Tibial nerve (tissue), 4 donors: ENCODE measurements around the gene MSH5. TPM values are rescaled to one million over a fixed set of nuclear protein-coding genes. Genes with fewer than 3 reads are reported as not detected.

Source experiments
- DNase-seq, 2 donors: peaks; one replicate each; pipeline ENCODE4 v3.0.0-alpha.2; 2019; ENCODE audit warnings: low spot score in 2 of 2
- H3K27ac ChIP-seq, 4 donors: fragments of 200-600 bp; sonication (generic) in 3 of 4; one replicate each; pipeline ENCODE4 v1.5.1; 2017 to 2019; ENCODE audit warnings: mild to moderate bottlenecking in 1 of 4
- H3K27me3 ChIP-seq, 2 donors: fragments of 200-600 bp; sonication (generic) in 1 of 2; one replicate each; pipeline versions ENCODE4 v1.5.1 to v1.6.0; 2017 to 2019
- H3K36me3 ChIP-seq, 3 donors: fragments of 200-600 bp; sonication (generic); one replicate each; pipeline ENCODE4 v1.5.1; 2018 to 2019
- H3K4me1 ChIP-seq, 4 donors: fragments of 200-600 bp; sonication (generic) in 3 of 4; one replicate each; pipeline ENCODE4 v1.5.1; 2017 to 2019
- H3K4me3 ChIP-seq, 4 donors: fragments of 200-600 bp; sonication (generic) in 3 of 4; one replicate each; pipeline ENCODE4 v1.5.1; 2017 to 2019; ENCODE audit warnings: mild to moderate bottlenecking in 1 of 4, moderate library complexity in 1 of 4
- H3K9me3 ChIP-seq, 4 donors: fragments of 200-600 bp; sonication (generic) in 3 of 4; one replicate each; pipeline ENCODE4 v1.5.1; 2017 to 2019
- EP300 ChIP-seq, 2 donors: sonication (generic); formaldehyde crosslinking; IDR thresholded peaks; one replicate each; pipeline ENCODE4 v1.6.1; 2017; ENCODE audit warnings: antibody characterized with exemption in 2 of 2, mild to moderate bottlenecking in 1 of 2
- POLR2A ChIP-seq, 2 donors: fragments of 450-650 bp; IDR thresholded peaks; one replicate each; pipeline ENCODE4 v1.6.1; 2017; ENCODE audit warnings: antibody characterized with exemption in 2 of 2, mild to moderate bottlenecking in 2 of 2, moderate library complexity in 2 of 2
- WGBS, 2 donors: methylation state at CpG; one replicate each; pipeline ENCODE4 v1.1.5; 2018; 5-methylcytosine and 5-hydroxymethylcytosine counted together
- total RNA-seq, 4 donors: library from RNA; depleted of rRNA; stranded (reverse); fragments of >200 nt; gene quantifications; one replicate each; pipeline ENCODE4 v1.1.0, GENCODE V29; 2016
- TF ChIP-seq, protein P1 (sequence below), 5 experiments: fragments of 200-600 bp in 3 of 5; fragments of 450-650 bp in 2 of 5; sonication (generic) in 3 of 5; IDR thresholded peaks; one replicate each; pipeline ENCODE4 v1.5.1; 2016 to 2019; ENCODE audit warnings: antibody characterized with exemption in 5 of 5, mild to moderate bottlenecking in 3 of 5, moderate library complexity in 2 of 5

Gene MSH5
- total RNA-seq, 4 donors from 2014 or later = 12.2 to 25.5 (median 18.4) TPM

DNA sequence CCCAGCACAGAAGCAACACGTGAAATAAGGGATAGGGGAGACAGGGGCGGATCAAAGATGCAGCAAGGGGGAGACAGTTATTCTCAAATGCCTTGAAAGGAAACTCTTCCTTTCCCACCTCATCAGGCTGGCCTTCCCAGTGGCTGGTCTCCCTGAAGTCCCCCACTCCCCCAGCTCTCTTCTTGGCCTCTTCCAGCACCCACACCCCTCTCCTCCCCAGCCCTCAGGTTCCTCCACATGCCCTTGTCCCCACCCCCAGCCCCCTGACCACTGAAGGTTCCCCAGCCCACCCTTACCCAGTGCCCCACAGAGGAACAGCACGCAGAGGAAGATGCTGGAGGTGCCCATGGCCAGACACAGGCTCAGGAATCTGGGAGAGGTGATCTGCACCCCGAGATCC, 26.3 kb upstream of the MSH5 start:
- Histone ChIP-seq H3K27ac (no peak overlapping the region), H3K27me3 (no peaks in the 10 kb centered on the region), H3K36me3 (no peaks in the 10 kb centered on the region), H3K4me1 (peaks cover 0 to 7% (median 0%) of the 10 kb centered on the region in 4 donors), H3K4me3 (no peak overlapping the region), H3K9me3 (no peaks in the 10 kb centered on the region)
- no peak for DNase-seq
- 51 to 53% methylated on average over 4 of the region's 4 CpGs for WGBS, 2 donors
- TF ChIP-seq EP300 (IDR thresholded peaks at IDR 0.05) (no peak), POLR2A (IDR thresholded peaks at IDR 0.05) (no peak)
- TF ChIP-seq, protein P1, sequence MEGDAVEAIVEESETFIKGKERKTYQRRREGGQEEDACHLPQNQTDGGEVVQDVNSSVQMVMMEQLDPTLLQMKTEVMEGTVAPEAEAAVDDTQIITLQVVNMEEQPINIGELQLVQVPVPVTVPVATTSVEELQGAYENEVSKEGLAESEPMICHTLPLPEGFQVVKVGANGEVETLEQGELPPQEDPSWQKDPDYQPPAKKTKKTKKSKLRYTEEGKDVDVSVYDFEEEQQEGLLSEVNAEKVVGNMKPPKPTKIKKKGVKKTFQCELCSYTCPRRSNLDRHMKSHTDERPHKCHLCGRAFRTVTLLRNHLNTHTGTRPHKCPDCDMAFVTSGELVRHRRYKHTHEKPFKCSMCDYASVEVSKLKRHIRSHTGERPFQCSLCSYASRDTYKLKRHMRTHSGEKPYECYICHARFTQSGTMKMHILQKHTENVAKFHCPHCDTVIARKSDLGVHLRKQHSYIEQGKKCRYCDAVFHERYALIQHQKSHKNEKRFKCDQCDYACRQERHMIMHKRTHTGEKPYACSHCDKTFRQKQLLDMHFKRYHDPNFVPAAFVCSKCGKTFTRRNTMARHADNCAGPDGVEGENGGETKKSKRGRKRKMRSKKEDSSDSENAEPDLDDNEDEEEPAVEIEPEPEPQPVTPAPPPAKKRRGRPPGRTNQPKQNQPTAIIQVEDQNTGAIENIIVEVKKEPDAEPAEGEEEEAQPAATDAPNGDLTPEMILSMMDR (IDR thresholded peaks at IDR 0.05) = no peak

DNA sequence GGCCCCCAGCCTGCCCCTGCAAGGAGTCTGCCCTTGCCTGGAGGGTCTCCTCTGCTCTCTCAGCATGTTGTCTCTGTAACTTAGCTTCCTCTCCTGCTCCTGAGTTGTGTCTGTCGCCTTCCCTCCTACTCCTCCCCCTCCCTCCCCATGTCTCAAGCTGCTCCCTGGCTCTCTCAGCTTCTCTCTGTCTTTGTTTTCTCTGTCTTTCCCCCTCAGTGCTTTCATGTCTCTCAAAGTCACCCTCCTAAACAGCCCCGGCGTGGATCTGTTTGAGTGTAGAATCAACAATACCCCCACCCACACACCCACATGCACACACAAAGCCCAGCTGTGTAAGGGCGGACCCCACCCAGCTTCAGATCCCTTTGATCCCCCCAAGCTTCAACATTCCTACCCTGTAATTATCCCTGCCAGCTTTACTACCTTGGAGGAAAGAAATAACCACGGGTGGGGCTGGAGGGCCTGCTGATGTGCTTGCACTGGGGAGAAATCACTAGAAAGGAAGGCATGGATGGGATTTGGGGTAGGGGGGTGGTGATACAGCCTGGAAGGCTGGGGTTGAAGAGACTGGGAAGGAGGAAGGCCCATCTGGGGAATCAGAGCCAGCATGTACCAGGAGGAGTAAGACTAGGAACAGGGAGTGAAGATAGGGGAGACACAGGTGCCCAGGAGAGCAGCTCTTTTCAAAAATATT, 25.7 kb upstream of the MSH5 start:
- no peaks in the 10 kb centered on the region for H3K27me3 ChIP-seq
- H3K4me1 ChIP-seq = peaks cover 0 to 7% (median 0%) of the 10 kb centered on the region in 4 donors
- 22 to 28% methylated on average over 5 of the region's 5 CpGs for WGBS, 2 donors
- no peaks in the 10 kb centered on the region for H3K36me3 ChIP-seq
- no peak for DNase-seq
- H3K27ac ChIP-seq = no peak overlapping the region
- H3K9me3 ChIP-seq = no peaks in the 10 kb centered on the region
- TF ChIP-seq, protein P1 (IDR thresholded peaks at IDR 0.05) = no peak
- TF ChIP-seq POLR2A (IDR thresholded peaks at IDR 0.05) (no peak), EP300 (IDR thresholded peaks at IDR 0.05) (no peak)
- no peak overlapping the region for H3K4me3 ChIP-seq

DNA sequence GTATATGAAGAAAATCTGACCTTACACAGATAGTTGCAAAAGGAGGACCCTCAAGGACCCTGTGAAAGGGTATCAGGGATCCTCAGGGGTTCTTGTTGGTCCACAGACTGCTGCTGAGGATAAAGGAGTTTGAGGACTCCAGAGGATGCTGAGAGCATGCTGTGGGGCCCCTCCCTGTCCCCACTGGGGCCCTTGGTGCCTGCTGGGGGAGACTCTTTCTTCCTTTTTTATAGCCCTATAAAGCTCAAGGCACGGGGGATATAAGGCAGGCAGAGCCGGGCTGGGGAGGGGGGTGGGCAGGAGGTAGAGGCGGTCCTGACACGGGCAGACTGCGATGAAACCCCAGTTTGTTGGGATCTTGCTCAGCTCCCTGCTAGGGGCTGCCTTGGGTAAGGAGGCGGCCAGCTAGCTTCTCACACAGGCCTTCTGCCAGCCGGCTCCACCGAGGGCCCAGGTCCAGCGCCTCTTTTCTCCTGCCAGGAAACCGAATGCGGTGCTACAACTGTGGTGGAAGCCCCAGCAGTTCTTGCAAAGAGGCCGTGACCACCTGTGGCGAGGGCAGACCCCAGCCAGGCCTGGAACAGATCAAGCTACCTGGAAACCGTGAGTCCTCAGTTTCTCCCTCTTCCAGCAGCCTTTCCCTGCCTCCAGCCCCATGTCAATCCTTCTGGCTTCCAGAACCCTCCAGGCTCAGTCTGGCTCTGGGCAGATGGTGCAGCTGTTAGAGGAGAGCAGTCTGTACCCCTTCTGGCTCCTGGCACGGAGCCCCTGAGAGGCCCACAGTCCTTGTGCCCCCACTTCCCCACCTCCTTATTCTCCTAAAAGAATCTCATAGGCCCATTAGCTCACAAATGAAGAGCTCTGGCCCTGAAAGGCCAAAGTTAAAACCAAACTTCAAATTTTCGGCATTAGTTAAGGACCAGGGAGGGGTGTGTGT, 24.5 kb upstream of the MSH5 start, which contains the start of gene LY6G6D:
Gene LY6G6D, plus strand, starts transcription at position 327 of the 937 bp plus-strand sequence. Its CDS starts 8 bp downstream, at position 335.
- Histone ChIP-seq H3K4me1 (peaks cover 0 to 7% (median 0%) of the 10 kb centered on the region in 4 donors), H3K4me3 (no peak within 1 kb of the TSS), H3K36me3 (no peaks in the 10 kb centered on the region), H3K27ac (no peak within 1 kb of the TSS), H3K27me3 (no peaks in the 10 kb centered on the region), H3K9me3 (no peaks in the 10 kb centered on the region)
- DNase-seq = no peak
- TF ChIP-seq, protein P1 (IDR thresholded peaks at IDR 0.05) = no peak
- TF ChIP-seq POLR2A (IDR thresholded peaks at IDR 0.05) (no peak), EP300 (IDR thresholded peaks at IDR 0.05) (no peak)
- 58 to 66% methylated on average over 14 to 16 of the region's 16 CpGs for whole genome bisulfite sequencing, 2 donors

DNA sequence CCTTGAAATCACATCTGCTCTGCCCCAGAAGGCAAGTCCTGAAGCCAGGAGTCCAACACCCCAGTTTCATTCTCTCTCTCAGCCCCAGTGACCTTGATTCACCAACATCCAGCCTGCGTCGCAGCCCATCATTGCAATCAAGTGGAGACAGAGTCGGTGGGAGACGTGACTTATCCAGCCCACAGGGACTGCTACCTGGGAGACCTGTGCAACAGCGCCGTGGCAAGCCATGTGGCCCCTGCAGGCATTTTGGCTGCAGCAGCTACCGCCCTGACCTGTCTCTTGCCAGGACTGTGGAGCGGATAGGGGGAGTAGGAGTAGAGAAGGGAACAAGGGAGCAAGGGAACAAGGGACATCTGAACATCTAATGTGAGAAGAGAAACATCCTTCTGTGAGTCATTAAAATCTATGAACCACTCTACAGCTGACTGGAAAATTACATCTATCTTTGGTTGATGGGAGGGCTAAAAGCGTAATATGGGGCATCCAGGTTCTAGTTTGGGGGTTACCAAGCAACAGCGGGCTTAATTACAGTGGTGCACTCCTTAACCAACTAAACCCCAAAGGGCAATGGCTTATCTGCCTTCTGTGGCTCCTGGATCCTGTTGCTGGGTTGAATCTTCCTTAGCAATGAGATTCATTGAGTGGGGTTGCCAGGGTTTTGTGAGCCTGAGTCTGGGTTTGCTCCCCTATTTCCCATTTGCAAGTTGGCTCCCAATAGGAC, 22.1 kb upstream of the MSH5 start:
- H3K27me3 ChIP-seq = no peaks in the 10 kb centered on the region
- TF ChIP-seq, protein P1 (IDR thresholded peaks at IDR 0.05) = no peak
- TF ChIP-seq EP300 (IDR thresholded peaks at IDR 0.05) (no peak), POLR2A (IDR thresholded peaks at IDR 0.05) (no peak)
- whole genome bisulfite sequencing, 2 donors = 63 to 78% methylated on average over 10 of the region's 10 CpGs
- DNase-seq = no peak
- H3K27ac ChIP-seq = no peak overlapping the region
- H3K4me1 ChIP-seq = peaks cover 0 to 7% (median 0%) of the 10 kb centered on the region in 4 donors
- no peak overlapping the region for H3K4me3 ChIP-seq
- no peaks in the 10 kb centered on the region for H3K9me3 ChIP-seq
- H3K36me3 ChIP-seq = no peaks in the 10 kb centered on the region
